HG03175 (cell line): ENCODE data around the gene SLC44A3.
"Not testable (repeated sequence)": the region's sequence is repeated elsewhere in the genome, so short reads cannot be mapped to it uniquely, and the experiment has no call there.

Experiments used
- ATAC-seq: cut with Tn5 transposase; IDR thresholded peaks from one replicate; pipeline ENCODE4 v1.9.1; 2021; ENCODE audit warnings: mild to moderate bottlenecking, moderate library complexity; ENCODE audit not compliant: unreplicated experiment

The SLC44A3 gene

DNA sequence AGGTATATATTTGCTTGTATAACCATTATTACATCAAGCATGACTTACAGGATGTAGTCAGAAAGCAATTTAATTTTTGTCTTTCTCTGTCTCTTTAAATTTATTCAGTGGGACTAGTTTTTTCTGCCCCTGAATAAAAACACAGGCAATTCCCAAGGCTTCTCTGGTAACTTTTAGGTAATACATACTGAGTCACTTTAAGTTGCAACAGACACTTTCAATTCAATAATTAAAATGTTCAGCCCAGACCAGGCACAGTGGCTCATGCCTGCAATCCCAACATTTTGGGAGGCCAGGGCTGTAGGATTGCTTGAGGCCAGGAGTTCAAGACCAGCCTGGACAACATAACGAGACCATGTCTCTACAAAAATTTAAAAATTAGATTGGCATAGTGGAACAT lies 12.3 kb downstream of the SLC44A3 start:
- ATAC-seq, result no peak

DNA sequence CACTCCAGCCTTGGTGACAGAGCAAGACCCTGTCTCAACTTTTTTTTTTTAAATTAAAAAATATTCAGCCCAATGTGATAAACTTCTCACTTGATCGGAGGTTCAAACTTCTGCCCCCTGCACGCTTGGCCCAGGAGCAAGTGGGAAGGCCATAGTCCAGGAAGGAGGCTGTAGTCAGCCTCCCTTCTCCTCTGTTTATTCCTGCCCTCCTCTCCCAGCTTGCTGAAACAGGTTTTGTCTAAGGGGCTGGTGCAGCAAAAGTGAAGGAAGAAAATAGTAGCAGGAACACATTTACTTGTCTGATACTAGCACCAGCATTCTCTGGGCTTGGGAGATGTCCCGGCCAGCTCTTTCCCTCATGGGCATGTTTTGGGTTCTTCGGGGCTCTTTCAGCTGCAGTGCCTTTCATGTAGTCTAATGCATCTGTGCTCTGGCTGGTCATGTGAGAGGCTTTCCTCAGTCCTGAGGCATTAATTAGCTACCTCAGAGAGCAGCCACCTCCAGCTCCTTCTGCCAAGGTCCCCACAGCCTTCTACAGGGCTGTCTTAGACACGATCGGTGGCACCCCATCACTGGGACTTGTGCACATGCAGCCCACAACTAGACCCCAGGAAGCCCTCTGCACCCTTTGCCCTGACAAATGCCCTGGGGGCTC lies 12.9 kb downstream of the SLC44A3 start:
- no peak for ATAC-seq

DNA sequence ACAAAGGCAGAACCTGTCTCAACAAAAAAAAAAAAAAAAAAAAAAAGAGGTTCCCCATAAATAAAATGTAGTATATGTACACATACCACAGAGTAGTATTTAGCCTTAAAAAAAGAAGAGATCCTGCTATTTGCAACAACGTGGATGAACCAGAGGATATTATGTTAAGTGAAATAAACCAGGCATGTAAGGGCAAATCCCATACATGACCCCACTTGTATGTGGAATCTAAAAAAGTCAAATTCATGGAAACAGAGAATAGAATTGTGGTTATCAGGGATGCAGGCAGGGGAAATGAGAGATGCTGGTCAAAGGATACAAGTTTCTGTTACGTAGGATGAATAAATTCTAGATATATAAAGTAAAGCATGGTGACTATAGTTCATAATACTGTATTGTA lies 16.7 kb downstream of the SLC44A3 start:
- no peak for ATAC-seq

DNA sequence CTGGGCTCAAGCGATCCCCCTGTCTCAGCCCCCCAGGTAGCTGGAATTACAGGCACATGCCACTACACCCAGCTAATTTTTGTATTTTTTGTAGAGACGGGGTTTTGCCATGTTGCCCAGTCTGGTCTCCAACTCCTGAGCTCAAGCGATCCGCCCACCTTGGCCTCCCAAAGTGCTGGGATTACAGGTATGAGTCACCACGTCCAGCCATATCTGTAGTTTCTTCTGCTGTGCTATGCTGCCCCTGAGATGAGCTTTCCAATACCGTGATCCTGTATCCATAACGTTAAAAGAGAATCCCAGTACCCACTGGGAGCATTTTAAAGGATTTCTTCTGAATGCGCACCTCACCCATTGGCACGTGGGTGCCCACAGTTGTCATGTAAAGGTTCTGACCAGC lies 20.2 kb downstream of the SLC44A3 start:
- ATAC-seq, result not testable (repeated sequence)

DNA sequence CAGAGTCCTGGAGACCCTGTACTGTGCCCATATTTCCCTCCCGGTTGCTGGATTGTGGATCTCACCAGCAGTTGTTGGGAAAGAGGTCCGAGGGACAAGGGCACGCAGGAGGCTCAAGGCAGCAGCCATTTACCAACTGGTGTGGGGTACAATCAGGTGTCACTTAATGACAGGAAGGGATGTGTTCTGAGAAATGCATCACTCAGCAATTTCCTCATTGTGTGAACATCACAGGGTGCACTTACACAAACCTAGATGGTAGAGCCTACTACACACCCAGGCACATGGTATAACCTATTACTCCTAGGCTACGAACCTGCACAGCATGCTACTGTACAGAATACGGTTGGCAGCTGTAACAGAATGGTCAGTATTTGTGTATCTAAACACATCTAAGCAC lies 20.7 kb downstream of the SLC44A3 start:
- ATAC-seq, result no peak

DNA sequence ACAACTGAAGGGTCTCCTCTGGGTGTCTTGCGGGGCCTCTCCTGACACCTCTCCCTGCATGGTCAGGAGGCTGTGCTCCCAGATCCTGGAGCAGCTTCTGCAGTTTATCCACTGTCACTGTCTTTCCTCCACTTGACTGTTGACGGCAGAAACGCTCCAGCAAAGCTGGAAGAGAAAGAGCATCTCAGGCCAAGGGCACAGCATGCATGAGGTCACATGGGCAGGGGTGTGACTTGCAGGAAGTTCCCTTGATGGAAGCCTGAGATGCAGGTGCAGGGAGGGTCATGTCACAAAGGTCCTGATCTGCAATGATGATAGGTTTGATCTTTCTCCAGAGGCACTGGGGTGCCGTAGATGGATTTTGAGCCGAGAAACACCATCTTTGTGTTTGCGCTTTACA lies 23.3 kb downstream of the SLC44A3 start:
- ATAC-seq, result no peak

DNA sequence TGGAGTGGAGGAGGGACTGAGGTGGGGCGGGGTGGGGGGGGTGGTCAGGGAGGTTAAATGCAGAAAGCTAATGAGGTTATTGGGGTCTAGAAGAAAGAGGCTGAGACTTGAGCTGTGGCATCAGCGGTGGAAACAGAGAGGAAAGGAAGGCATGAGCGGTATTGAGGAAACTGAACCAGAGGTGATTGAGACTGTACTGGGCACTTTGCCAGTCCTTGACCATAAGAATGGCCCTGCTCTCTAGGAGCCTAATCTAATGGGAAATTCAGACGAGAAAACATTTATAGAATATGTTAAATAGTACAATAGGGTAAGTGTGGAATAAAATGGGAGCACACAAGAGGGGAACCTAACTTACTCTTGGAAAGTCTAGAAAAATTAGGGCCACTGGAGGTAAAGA lies 23.7 kb downstream of the SLC44A3 start:
- ATAC-seq, result no peak

DNA sequence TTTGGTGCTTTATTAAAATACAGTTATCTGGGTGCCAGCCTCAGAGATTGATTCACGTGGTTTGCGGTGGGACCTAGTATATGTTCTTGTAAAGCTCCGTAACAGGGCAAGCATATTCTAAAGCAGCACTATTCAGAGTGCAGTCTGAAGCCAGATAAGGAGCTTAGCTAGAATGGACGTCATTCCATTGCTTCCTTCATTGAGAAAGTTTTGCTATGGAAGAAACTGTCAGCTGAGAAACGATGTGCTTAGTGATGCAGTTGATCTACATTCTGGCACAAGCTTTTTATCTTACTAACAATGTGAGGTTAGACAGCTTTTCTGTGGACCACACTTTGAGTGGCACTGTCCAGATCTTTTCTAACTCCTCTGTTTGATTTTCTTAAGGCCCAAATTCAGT lies 26.2 kb downstream of the SLC44A3 start:
- ATAC-seq, result no peak

DNA sequence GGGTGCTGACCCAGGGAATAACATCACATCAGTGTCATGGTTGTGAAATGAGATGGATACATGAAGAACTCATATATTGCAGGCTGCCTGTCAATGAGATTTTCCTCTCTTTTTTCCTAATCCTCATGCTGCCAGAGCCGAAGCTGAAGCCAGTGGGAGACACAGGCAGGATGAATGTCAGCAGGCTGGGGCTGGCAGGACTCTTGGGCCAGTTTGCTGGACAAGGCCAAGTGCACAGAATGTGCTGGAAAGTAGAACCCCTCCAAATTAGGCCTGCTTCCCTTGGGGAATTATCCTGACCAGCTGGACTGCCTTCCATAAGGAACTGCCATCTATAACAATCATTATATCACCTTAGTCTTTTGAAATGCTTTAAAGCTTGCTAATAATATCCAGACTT lies 31.4 kb downstream of the SLC44A3 start:
- ATAC-seq, result no peak

DNA sequence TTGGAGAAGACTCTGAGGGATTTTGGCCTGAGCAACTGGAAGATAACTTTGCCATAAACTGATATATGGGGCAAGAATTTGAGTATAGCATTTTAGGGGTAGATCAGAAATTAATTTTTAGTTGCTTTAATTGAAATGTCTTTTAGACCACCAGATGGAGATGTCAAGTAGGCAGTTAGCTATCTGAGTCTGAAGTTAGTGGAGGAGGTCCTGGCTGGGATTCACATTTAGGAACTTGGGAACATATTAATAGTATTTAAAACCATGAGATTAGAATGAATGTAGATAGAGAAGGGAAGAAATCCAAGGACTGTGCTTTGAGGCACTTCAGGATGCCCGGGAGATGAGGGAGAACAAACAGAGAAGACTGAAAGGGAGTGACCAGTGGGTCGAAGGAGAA lies 32.6 kb downstream of the SLC44A3 start:
- no peak for ATAC-seq

DNA sequence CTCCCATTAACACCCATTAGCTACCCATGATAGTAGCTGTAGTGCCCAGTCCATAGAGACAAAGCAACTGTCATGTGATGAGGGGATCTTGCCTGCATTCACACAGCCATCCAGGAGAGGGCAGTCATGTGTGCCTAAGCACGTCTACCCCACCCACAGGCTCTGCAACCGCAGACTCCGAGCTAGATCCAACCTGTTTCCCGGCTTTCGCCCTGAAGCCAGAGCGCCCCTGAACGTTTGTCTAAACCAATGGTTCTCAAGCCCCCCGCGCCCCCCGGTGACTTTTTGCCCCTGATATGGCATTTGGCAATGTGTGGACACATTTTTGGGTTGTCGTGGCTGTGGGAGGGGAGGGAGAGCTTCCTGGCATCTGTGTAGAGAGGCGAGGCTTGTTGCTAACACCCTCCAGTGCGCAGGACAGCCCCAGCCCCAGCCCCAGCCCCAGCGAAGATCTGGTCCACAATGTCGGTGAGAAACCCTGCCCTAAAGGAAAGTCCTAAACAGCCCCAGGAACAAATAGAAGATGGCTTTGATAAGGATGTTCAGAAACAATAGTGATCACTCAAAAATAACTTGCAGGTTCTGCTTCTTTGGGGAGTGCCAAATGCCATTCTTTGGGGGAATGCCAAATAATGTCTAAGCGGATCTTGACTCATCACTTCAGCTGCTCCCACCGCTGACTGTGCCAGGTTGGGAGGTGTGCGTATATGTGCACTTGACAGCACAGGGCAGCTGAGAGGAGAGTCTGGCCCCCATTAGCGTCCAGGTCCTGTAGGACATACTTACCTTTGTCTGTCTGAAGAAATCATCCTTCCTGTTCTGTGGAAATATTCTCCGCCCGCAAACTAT lies 34.5 kb downstream of the SLC44A3 start:
- ATAC-seq, result peak; percentile 98

DNA sequence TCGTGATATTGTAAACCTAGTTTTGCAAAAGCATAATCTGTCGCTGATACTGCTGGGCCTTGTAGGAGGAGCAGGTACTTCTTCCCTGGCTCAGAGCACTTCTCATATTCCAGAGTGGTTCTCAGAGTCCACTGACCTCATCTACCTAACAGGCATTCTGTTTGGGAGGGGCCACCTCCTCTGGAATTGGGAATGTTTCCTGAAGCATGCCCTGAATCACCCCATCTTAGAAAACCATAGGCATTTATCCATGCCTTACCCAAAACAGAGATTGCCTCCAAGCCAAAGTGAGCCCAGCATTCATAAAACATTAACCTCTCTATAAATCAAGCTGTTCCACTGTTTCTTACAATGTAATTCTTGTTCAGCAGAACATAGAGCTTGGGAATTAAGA lies 35.1 kb downstream of the SLC44A3 start:
- ATAC-seq, result no peak

DNA sequence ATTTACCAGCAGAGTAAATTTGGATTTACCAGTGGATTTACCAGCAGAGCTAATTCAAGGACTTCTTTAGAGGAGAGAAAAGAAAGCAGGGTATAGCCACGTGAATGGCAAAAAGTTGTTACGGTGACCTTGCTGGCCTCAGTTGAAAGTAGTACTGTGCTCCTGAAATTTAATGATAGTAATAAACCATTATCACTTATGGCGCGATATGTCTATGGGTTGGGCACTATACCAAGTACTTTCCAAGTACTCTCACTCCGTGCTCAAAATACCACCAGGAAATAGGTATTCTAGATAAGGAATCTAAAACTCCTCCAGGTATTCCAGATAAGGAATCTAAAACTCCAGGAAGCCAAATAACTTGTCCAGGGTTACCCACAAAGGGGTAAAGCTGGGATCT lies 35.8 kb downstream of the SLC44A3 start:
- no peak for ATAC-seq

DNA sequence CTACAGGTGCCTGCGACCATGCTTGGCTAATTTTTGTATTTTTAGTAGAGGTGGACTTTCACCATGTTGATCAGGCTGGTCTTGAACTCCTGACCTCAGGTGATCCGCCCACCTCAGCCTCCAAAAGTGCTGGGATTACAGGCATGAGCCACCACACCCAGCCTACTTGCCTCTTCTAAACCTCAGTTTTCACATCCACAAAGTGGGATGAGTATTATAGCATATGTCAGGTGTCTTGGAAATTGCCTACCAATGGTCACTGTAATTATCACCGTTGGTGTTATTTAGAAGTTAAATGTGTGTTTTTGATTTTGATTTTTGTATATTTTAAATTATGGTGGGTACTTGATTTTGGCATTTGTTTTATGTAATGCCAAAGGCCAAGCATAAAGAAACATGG lies 36.7 kb downstream of the SLC44A3 start:
- no peak for ATAC-seq

DNA sequence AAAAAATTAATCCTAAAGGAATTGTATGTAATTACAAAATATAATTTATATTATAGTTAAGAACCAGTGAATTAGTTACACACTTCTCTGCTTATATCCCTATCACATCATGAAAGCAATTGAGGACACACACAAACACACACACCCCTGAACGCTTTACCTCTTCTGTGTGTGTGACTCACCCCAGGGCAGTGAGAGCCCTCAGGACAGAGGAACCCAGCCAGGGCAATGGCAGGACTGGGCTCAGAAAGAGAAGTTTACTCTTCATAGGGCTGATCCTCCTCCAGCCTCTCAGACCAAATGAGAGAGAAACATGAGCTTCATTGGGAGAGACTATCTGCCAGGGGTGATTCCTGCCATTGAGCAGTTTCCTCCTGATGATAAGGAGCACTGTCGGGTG lies 38.1 kb downstream of the SLC44A3 start:
- no peak for ATAC-seq

DNA sequence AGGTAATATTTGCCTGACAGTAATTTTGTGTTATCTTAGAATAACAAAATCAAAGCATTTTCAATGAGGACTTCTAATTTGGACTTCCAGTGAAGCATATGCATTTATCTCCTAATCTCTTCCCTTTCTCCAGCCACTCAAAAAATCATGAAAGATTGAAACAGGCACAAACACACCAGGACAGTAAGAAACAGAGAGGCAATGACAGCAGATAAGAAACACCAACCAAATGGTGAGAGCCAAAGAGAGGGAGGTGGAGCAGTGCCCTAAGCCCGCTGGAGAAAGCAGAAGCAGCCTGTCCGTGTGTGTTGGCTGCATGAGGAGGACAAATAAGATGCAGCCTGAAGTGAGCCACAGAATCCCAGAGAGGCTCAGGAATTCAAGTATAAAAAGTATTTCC lies 39.0 kb downstream of the SLC44A3 start:
- no peak for ATAC-seq

DNA sequence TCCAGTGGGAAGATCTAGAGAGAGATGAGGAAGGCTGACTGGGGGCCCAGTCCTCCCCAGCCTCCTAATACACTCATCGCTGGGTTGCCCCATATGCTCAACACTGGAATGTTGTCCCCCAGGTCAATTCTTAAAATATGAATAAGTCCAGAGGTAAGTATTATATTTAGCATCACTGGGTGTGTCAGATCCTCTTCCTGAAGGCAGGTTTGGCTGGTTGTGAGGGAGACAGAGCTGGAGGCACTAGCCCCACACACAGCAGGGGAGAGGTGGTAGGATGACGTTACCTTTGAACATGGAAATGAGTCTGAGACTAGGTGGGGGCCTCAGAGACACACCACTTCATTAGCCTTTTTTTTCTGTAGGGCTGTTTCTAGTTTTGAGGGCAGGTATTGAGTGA lies 42.6 kb downstream of the SLC44A3 start:
- ATAC-seq, result no peak

DNA sequence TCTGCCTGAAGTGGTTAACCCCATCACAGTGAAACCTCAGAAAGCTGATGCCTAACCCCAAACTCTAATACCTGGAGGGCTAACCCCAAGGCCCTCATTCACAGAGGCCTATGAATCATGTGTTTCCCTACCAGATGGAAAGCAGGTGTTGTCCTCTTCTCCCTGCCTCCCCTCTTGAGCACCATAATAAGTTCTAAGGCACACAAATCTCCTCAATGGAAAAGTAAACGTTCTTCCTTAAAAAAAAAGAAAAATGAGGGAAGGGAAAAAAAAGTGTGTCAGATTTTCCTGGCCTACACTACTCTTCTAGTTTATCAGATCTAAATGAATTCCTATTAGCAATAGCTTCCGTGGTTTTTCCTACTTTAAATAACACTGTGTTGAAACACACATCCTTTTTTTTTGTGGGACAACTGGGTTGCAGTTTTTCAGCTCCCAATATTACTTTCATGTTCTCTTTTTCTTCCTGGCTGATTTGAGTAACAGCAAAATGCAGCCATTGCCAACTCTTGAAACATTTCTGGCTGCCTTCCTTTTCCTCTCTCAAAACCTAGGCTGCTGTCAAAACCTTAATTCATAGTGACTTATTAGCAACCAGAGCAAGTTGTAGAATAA lies 43.2 kb downstream of the SLC44A3 start:
- no peak for ATAC-seq

DNA sequence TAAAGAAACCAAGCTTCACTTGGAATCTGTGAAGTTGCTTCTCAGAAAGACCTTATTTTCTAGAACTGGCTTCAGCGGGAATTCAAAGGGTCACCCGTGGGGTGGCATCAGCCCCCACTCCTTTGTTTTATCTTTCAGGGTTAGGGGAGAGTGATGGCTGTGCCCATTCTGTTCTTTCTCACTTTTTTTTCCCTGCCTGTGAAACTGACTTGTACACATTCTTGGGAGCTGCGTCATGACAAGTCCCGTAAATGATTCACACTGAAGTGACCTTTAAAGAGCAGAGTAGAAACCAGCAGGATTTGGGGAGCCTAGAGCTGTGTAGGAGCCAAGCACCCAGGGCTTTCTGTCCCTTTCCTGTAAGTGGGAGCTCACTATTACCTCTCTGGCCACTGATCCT lies 43.8 kb downstream of the SLC44A3 start:
- ATAC-seq, result no peak

DNA sequence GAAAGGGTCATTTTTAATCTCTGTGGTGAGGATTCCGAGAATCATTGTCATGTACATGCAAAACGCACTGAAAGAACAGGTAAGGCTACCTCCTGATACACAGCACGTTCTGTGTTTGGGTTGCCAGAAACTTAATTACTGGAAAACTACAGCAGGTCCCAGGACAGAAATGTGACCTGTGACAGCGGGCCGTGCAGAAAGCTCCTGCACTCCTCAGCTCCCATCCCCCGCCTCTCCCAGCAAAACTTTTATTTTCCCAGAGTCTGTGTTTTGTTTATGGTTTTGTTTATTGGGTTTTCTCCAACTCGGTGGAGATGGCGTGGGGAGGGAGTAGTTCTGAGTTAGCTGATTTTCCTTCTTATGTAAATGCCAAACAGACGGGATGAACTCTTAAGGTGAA lies 44.7 kb downstream of the SLC44A3 start:
- ATAC-seq, result no peak

DNA sequence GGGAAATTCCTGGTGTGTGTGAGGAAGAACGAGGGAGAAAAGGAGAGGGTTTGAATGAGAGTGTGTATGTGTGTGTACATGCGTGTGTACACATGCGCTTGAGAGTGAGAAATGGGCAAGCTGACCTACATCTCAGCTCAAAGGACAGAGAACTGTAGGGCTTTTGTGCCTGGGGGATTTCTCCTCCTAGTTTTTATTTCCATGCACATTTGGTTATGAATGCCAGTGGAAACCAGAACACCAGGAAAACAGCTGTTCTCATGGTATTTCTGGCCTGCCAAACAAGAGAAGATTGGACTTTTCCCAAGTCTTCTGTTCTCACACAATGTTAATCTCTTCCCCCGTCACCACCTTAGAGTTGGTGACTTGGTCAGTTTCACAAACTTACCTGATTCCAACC lies 45.2 kb downstream of the SLC44A3 start:
- no peak for ATAC-seq

DNA sequence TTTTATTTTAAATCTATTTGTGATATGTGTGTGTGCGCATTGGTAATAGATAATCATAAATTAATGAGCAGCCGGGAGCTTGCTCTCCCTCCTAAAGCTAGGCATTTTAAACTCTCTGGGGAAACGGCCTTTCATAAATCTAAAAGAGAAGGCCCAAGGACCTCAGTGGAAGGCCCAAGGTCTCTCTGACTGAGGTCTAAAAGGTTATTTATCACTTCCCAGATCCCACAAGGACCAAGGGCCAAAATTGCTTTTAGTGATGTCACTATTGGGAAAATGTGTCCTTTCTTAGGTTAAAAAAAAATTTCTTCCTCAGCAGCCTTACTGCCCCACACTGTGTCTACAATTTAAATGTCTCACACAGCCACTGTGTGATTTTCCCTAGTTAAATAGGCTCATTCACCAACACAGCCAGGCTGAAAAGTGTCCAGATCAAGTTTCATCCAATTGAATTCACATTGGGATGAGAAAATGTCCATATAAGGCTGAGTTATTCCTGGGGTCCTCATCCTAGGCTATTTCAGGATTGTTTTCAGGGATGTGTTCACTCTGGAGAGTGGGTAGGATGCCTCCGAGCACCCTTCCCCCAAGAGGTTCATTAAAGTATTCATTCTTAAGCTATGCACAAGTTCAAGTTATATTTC lies 46.1 kb downstream of the SLC44A3 start:
- ATAC-seq, result no peak
